NB4 (cell line): ENCODE results near the gene CCN2.

Experiments
- DNase-seq: peaks from one replicate; pipeline ENCODE4 v3.0.0; 2010; ENCODE audit warnings: low read depth
- H3K4me3 ChIP-seq: one replicate; pipeline ENCODE4 v1.5.1; 2011; ENCODE audit warnings: mild to moderate bottlenecking, low read depth, low read length, moderate library complexity
- MAX ChIP-seq: IDR thresholded peaks from 2 replicates; pipeline ENCODE4 v1.6.1; 2011; ENCODE audit warnings: low read depth, low read length
- MYC ChIP-seq: IDR thresholded peaks from 2 replicates; pipeline ENCODE4 v1.6.1; 2011; ENCODE audit warnings: low read depth, low read length
- POLR2A ChIP-seq: IDR thresholded peaks from 2 replicates; pipeline ENCODE4 v1.6.1; 2011; ENCODE audit warnings: mild to moderate bottlenecking; ENCODE audit not compliant: insufficient read length; ENCODE audit errors: extremely low read depth
- TF ChIP-seq, protein P1 (sequence below): IDR thresholded peaks from one replicate; pipeline ENCODE4 v1.5.1; 2012; ENCODE audit warnings: low read depth, low read length

Gene CCN2

GRCh38 chr6:131981624-131981978, 30.4 kb upstream of the CCN2 start:
- TF ChIP-seq MAX: no peak
- TF ChIP-seq, protein P1, sequence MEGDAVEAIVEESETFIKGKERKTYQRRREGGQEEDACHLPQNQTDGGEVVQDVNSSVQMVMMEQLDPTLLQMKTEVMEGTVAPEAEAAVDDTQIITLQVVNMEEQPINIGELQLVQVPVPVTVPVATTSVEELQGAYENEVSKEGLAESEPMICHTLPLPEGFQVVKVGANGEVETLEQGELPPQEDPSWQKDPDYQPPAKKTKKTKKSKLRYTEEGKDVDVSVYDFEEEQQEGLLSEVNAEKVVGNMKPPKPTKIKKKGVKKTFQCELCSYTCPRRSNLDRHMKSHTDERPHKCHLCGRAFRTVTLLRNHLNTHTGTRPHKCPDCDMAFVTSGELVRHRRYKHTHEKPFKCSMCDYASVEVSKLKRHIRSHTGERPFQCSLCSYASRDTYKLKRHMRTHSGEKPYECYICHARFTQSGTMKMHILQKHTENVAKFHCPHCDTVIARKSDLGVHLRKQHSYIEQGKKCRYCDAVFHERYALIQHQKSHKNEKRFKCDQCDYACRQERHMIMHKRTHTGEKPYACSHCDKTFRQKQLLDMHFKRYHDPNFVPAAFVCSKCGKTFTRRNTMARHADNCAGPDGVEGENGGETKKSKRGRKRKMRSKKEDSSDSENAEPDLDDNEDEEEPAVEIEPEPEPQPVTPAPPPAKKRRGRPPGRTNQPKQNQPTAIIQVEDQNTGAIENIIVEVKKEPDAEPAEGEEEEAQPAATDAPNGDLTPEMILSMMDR: no peak
- no peak overlapping the region for H3K4me3 ChIP-seq
- DNase-seq: no peak

DNA sequence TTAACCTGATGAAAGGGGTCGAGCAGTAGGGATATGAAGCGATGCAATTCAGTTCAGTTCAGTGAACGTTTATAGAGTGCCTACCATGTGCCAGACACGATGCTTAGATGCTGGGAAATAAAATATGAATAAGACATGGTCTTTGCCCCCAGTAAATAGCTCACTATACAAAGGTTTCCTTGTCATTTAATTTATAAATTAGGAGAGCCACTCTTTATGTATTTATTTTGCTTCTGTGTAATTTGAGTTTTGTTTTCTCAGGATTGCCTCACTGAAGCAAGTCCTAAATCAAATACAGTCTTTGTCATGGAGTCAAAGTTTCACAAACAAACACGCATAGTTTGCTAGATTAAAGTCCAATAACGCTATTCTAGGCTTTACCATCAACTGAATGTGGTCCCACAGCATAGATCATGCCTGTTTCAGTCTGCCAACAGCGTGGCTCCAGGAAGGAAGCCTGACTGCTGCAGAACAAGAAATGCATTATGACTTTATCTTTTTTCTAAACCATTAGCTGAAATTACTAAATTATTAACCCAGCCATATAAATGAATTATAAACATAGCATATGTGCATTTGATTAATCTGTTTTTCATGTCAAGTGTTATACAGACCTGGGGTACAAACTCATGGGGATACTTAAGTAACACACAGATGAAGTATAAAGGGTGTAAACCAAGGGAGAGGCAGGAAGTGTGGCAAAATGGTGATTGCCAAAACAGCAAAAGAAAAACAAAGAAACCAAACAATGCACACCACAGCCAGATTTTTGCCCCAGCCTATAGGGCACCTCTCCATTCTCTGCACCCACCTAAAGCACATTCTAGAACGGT, 29.8 kb upstream of the CCN2 start:
- no peak overlapping the region for H3K4me3 ChIP-seq
- TF ChIP-seq MYC (no peak), POLR2A (no peak), MAX (no peak)
- TF ChIP-seq, protein P1: no peak
- no peak for DNase-seq

DNA sequence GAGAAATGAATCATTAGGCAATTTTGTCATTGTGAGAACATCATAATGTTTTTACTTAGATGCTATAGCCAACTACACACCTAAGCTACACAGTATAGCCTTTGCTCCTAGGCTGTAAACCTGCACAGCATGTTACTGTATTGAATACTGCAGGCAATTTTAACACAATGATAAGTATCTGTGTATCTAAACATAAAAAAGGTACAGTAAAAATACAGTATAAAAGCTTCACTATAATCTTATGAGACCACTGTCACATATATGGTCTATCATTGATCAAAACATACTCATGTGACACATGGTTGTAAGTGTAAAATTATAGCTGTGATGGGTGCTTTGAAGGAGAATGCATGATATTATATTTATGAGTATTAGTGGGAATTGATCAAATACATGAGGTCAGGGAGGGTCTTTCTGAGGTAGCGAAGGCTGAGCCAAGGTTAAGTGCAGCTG, 29.2 kb upstream of the CCN2 start:
- no peak for DNase-seq
- no peak overlapping the region for H3K4me3 ChIP-seq
- TF ChIP-seq MAX: no peak
- TF ChIP-seq, protein P1: no peak
- TF ChIP-seq POLR2A: no peak
- no peak for TF ChIP-seq MYC

DNA sequence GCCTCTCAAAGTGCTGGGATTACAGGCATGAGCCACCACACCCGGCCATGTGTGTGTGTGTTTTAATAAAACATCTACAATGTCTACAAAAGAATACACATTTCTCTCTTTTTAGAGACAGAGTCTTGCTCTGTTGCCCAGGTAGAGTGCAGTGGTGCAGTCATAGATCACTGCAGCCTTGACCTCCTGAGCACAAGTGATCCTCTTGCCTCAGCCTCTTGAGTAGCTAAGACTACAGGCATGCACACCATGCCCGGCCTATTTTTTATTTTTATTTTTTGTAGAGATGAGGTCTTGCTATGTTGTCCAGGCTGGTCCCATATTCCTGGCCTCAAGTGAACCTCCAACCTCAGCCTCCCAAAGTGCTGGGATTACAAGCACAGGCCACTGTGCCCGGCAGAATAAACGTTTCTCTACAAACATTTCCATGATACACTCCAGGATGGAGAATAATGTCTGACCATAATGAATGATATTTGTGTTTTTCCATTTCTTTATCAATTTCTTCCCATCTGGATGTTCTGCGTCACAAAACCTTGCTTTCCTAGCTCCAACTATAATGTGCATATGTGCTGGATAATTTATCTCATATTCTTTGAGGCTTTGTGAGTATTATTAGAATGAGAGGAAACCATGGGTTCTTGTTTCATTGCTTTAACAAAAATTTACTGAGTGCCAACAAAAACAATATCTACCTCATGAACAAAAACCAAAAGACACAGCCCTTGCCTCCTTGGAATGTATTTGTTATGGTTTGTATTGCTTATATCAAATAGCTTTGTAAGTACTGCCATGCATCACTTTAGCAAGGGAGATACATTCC, 28.6 kb upstream of the CCN2 start:
- no peak for DNase-seq

GRCh38 chr6:131978522-131978921, 27.4 kb upstream of the CCN2 start:
- no peak for TF ChIP-seq POLR2A
- TF ChIP-seq MYC: no peak
- no peak for DNase-seq
- H3K4me3 ChIP-seq: no peak overlapping the region

More for the DNA sequence above, 28.6 kb upstream of the CCN2 start:
- no peak overlapping the region for H3K4me3 ChIP-seq
- TF ChIP-seq POLR2A: no peak
- TF ChIP-seq MAX: no peak
- TF ChIP-seq, protein P1: no peak
- TF ChIP-seq MYC: no peak

DNA sequence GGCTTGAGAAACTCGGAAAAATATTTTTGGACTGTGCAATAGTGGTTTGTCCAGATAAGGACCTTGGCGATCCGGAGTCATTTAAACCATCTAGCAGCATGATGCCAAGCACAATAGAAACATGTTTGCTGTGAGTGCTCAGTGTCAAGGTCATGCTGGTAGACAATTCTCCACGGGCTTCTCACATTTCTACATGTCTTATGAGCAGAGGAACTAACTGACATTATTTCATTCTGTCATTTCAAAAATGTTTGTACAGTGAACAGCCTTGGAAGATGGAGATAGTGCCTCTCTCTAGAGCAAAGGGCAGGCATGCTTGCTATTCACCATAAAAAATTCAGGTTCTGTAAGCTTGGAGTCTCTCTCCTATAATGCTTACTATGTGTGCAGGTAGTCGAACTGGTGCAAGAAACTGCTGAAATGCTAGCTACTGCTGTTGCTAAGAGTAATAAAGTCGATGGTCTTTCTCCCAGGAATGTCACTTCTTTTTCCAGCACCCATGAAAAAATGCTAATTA, 25.4 kb upstream of the CCN2 start:
- DNase-seq: no peak
- TF ChIP-seq, protein P1: no peak
- TF ChIP-seq MAX: no peak
- no peak for TF ChIP-seq MYC
- TF ChIP-seq POLR2A: no peak
- H3K4me3 ChIP-seq: no peak overlapping the region
